GM18519 (cell line): ENCODE results near the gene UBAC2.

Experiments used
- ATAC-seq: cut with Tn5 transposase; IDR thresholded peaks from one replicate; pipeline ENCODE4 v1.9.1; 2021; ENCODE audit warnings: mild to moderate bottlenecking, moderate library complexity; ENCODE audit not compliant: unreplicated experiment, low FRiP score

Gene UBAC2

GRCh38 chr13:99329477-99329876 is 128.8 kb downstream of the UBAC2 start:
- no peak for ATAC-seq

GRCh38 chr13:99330942-99331341 is 130.3 kb downstream of the UBAC2 start:
- ATAC-seq, result no peak

- ATAC-seq, result peak; percentile 51
Observed at GRCh38 chr13:99331881-99332293, 131.2 kb downstream of the UBAC2 start.

- ATAC-seq, result no peak
Observed at GRCh38 chr13:99332456-99332855, 131.8 kb downstream of the UBAC2 start.

GRCh38 chr13:99334221-99334620 is 133.6 kb downstream of the UBAC2 start:
- no peak for ATAC-seq

GRCh38 chr13:99335087-99335486 is 134.4 kb downstream of the UBAC2 start:
- ATAC-seq, result no peak

GRCh38 chr13:99335603-99336002 is 134.9 kb downstream of the UBAC2 start:
- ATAC-seq, result peak; percentile 50

GRCh38 chr13:99339230-99339721 is 138.6 kb downstream of the UBAC2 start:
- no peak for ATAC-seq

- no peak for ATAC-seq
Observed at GRCh38 chr13:99339736-99340397, 139.2 kb downstream of the UBAC2 start.

GRCh38 chr13:99340638-99341037 is 140.0 kb downstream of the UBAC2 start:
- no peak for ATAC-seq

- ATAC-seq, result no peak
Observed at GRCh38 chr13:99341969-99342722, 141.5 kb downstream of the UBAC2 start.

GRCh38 chr13:99342723-99343315 is 142.2 kb downstream of the UBAC2 start:
- ATAC-seq, result no peak

GRCh38 chr13:99344610-99345208 is 144.1 kb downstream of the UBAC2 start:
- ATAC-seq, result no peak

- ATAC-seq, result no peak
Observed at GRCh38 chr13:99345345-99345744, 144.7 kb downstream of the UBAC2 start.

GRCh38 chr13:99346335-99347042 is 145.8 kb downstream of the UBAC2 start:
- no peak for ATAC-seq

GRCh38 chr13:99347335-99347878 is 146.8 kb downstream of the UBAC2 start:
- ATAC-seq, result no peak

- no peak for ATAC-seq
Observed at GRCh38 chr13:99347911-99348451, 147.3 kb downstream of the UBAC2 start.

GRCh38 chr13:99350191-99350590 is 149.5 kb downstream of the UBAC2 start:
- no peak for ATAC-seq

GRCh38 chr13:99351772-99352171 is 151.1 kb downstream of the UBAC2 start:
- ATAC-seq, result no peak
